Measurements from ENCODE around the gene FHL2.
A peak's percentile ranks its signal among the peaks of the same experiment; 100 is the strongest.

FHL2 gene

DNA sequence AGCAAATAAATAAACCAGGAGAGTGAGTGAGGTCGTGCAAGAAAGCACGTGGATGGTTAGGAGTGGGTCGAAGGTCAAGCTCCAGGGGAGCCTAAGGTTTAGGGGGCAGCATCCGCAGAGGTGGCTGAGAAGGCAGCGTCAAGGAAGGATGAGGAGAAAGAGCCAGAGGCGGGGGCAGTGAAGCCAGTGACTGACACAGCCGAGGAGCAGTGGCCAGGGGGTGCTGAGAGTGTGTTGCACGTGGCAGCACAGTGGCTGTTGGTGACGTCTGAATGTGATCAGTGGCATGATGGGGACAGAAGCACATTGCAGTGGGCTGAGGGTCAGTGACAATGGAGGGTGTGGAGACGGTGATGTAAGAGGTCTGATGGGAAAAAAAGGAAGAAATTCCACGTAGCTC is 13.7 kb upstream of the FHL2 start:
- no peak for TF ChIP-seq Cebpa-rat (IDR thresholded peaks at IDR 0.05)
- Histone ChIP-seq H3K27me3 (no peaks in the 10 kb centered on the region), H3K9me3 (replicated peaks in 1 of 11) (no peaks in the 10 kb centered on the region), H3K9ac (no peak overlapping the region), H3K36me3 (no peaks in the 10 kb centered on the region), H3K27ac (no peak overlapping the region), H4K20me1 (no peaks in the 10 kb centered on the region), H3K4me3 (no peak overlapping the region), H3K4me1 (peaks cover 0 to 4% (median 0%) of the 10 kb centered on the region in 10 experiments; a peak in 1 of 20 replicates), H3K4me2 (peak overlapping the region in 1 of 11 experiments; percentile 46; a peak in 3 of 22 replicates)

DNA sequence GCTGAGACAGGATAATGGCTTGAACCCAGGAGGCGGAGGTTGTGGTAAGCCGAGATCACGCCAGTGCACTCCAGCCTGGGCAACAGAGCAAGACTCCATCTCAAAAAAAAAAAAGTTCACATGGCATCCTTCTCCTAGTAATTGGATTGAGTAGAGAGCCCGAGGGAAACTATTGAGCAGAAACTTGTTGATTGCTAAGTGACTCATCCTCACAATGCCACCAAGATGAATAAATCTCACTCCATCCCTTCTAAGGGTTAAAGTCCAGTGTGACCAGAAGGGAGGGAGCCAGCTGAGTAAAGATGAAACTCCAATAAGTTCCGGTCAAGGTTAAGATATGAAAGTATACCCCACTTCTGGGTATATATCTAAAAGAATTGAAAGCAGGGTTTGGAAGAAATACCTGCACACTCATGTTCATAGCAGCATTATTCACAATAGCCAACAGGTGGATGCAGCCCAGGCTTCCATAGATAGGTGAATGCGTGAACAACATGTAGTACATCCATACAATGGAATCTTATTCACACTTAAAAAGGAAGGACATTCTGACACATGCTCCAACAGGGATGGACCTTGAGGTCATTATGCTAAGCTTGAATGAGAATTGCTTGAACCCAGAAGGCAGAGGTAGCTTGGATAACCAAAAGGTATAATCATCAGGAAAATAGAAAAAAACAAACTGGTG is 13.0 kb upstream of the FHL2 start:
- no peak overlapping the region for H3K4me2 ChIP-seq
- no peaks in the 10 kb centered on the region for H3K36me3 ChIP-seq
- H3K27me3 ChIP-seq = no peaks in the 10 kb centered on the region
- no peak for TF ChIP-seq Cebpa-rat (IDR thresholded peaks at IDR 0.05)
- H3K9me3 ChIP-seq (replicated peaks in 1 of 11) = no peaks in the 10 kb centered on the region
- peaks cover 0 to 4% (median 0%) of the 10 kb centered on the region in 10 experiments; a peak in 1 of 20 replicates for H3K4me1 ChIP-seq
- H3K4me3 ChIP-seq = no peak overlapping the region
- H4K20me1 ChIP-seq = no peaks in the 10 kb centered on the region
- no peak overlapping the region for H3K9ac ChIP-seq
- no peak overlapping the region for H3K27ac ChIP-seq

DNA sequence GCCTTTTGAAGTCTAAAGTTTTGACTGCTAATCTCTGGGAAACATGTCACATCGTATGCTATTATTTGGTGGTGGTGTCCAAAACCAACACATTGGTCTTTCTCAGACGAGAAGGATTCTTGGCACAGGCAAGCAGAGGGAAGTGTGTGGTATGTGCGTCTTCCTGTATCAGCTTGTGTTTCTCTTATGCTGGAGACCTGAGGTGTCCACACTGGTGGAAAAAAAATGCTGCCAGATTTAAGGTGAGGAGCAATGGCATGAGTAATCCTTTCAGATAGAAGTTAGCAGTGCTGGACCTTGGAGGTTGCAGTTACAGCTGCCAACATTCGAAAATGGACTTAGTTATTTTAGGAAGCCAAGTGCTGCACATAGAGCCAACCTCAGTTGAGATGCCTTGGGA is 11.7 kb upstream of the FHL2 start:
- no peak for TF ChIP-seq Cebpa-rat (IDR thresholded peaks at IDR 0.05)
- peaks cover 0 to 4% (median 0%) of the 10 kb centered on the region in 10 experiments; a peak in 1 of 20 replicates for H3K4me1 ChIP-seq
- no peaks in the 10 kb centered on the region for H3K9me3 ChIP-seq (replicated peaks in 1 of 11)
- no peak overlapping the region for H3K4me3 ChIP-seq
- H3K9ac ChIP-seq = no peak overlapping the region
- H3K36me3 ChIP-seq = no peaks in the 10 kb centered on the region
- no peak overlapping the region for H3K27ac ChIP-seq
- H3K4me2 ChIP-seq = no peak overlapping the region
- no peaks in the 10 kb centered on the region for H3K27me3 ChIP-seq
- no peaks in the 10 kb centered on the region for H4K20me1 ChIP-seq

DNA sequence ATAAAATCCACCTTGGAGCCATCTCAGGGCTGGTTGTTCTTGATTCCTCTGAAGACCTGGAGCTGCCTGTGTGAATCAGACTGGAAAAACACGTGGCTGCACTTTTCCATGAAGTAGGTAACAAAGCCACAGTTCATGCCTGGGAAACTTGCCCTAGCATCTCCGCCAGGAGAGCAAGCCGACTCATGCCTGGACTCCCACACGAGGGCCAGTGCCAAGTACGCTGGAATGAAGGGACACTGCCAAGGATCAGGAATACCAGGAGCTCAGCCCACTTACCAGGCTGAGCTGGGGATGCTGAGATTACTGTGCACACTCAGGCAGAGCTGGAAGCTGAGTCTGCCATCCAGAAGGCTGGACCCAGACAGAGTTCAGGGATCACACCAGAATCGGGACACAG is 10.9 kb upstream of the FHL2 start:
- no peaks in the 10 kb centered on the region for H3K9me3 ChIP-seq (replicated peaks in 1 of 11)
- H3K4me2 ChIP-seq = no peak overlapping the region
- no peaks in the 10 kb centered on the region for H3K27me3 ChIP-seq
- H3K36me3 ChIP-seq = no peaks in the 10 kb centered on the region
- peaks cover 0 to 4% (median 0%) of the 10 kb centered on the region in 10 experiments; a peak in 1 of 20 replicates for H3K4me1 ChIP-seq
- no peak overlapping the region for H3K27ac ChIP-seq
- H4K20me1 ChIP-seq = no peaks in the 10 kb centered on the region
- no peak overlapping the region for H3K4me3 ChIP-seq
- no peak overlapping the region for H3K9ac ChIP-seq
- no peak for TF ChIP-seq Cebpa-rat (IDR thresholded peaks at IDR 0.05)

DNA sequence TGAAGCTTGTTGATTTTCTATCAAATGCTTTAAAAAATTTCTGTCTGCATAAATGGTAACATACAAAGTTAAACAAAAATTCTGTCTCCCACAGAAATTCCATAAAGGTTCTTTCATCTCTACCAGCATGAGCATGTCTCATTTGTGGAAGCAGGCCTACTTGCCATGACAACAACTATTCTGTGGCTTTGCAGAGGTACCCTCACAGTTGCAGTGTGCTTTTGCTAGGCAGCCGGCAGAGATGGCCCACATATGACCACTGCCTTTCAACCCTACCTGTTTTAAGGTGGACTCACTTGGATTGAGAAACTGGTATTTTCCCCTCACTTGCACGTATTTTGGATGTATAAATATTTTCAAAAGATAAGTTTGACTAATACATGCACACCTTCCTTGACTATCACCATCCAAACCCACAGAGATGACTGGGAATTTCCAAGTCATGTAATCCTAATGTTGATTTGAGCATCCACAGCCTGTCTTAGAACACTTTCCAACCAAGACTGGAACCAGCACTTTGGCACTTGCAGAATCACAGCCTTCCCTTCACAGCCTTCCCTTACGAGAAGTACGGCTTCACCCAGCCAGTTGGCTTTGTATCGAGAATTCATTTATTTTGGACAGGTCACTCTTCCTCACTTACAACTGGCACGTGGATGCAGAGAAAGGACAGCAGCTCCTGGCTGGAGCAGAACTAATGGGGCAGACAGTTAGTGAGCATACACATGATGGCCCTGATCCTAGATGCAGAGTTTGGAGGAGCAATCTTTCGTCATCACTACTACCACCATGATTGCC is 9.3 kb upstream of the FHL2 start:
- Histone ChIP-seq H3K4me3 (no peak overlapping the region), H3K27me3 (no peaks in the 10 kb centered on the region), H3K27ac (no peak overlapping the region), H3K9ac (no peak overlapping the region), H3K36me3 (no peaks in the 10 kb centered on the region), H4K20me1 (no peaks in the 10 kb centered on the region), H3K9me3 (replicated peaks in 1 of 11) (no peaks in the 10 kb centered on the region), H3K4me1 (peaks cover 0 to 4% (median 0%) of the 10 kb centered on the region in 10 experiments; a peak in 1 of 20 replicates), H3K4me2 (no peak overlapping the region)
- TF ChIP-seq Cebpa-rat (IDR thresholded peaks at IDR 0.05) = no peak

DNA sequence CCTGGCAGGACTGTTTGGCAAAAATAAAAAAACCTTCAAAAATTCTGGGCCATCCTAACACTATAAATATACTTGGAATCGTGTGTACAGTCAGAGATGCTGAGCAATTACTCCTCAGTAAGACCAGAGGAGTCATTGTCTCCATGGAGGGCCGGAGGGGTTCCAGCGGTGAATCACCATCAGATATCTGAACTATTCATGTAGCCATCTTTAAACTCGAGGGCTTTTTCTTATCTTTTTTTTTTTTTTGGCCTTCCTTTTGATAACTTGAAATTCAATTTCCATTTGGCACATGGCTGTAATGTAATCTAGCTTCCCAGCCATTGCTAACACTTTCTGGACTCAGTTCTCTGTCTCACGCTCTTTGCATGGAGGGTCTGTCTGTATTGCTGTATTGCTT is 7.4 kb upstream of the FHL2 start:
- H3K4me3 ChIP-seq = no peak overlapping the region
- H3K9me3 ChIP-seq (replicated peaks in 1 of 11) = no peaks in the 10 kb centered on the region
- H3K4me2 ChIP-seq = no peak overlapping the region
- TF ChIP-seq Cebpa-rat (IDR thresholded peaks at IDR 0.05) = no peak
- H4K20me1 ChIP-seq = no peaks in the 10 kb centered on the region
- no peaks in the 10 kb centered on the region for H3K27me3 ChIP-seq
- no peaks in the 10 kb centered on the region for H3K36me3 ChIP-seq
- no peaks in the 10 kb centered on the region for H3K4me1 ChIP-seq
- H3K9ac ChIP-seq = no peak overlapping the region
- H3K27ac ChIP-seq = no peak overlapping the region

DNA sequence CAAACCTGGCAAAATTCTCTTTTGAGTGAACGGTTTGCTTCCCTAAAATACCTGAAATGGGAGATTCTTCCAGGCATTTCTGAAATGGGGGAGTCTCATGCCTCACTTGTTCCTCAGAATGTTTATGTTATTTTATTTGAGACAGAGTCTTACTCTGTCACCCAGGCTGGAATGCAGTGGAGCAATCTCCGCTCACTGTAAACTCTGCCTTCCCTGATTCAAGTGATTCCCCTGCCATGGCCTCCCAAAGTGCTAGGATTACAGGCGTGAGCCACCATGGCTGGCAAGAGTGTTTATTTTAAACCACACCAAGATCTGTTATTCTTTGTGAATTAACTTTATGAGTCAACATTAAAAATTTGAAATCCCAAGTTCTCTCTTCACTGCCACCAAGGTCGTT is 6.4 kb upstream of the FHL2 start:
- no peaks in the 10 kb centered on the region for H3K27me3 ChIP-seq
- H3K4me2 ChIP-seq = no peak overlapping the region
- no peak overlapping the region for H3K4me3 ChIP-seq
- no peaks in the 10 kb centered on the region for H3K4me1 ChIP-seq
- no peaks in the 10 kb centered on the region for H4K20me1 ChIP-seq
- H3K27ac ChIP-seq = no peak overlapping the region
- no peak for TF ChIP-seq Cebpa-rat (IDR thresholded peaks at IDR 0.05)
- H3K9me3 ChIP-seq (replicated peaks in 1 of 11) = no peaks in the 10 kb centered on the region
- H3K36me3 ChIP-seq = no peaks in the 10 kb centered on the region
- H3K9ac ChIP-seq = no peak overlapping the region

DNA sequence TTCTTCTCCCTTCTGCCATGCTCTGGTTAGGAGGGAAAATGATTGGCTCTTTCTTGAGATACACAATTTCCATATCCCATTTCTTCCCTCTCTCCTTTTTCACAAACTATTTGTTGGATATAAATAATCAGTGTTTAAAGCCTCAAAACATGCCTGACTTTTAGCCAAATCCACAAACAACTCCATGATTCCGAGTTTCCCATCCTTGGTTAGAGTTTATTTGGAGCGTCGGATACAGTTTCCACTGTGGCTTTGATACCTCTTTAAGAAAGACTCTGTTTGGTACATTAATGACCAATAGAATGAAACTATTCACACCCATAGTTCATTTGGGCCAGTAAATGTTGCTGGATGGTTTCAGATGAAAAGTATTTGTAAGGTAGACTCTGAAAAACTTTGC is 5.9 kb upstream of the FHL2 start:
- H3K27me3 ChIP-seq = no peaks in the 10 kb centered on the region
- H3K4me1 ChIP-seq = no peaks in the 10 kb centered on the region
- no peaks in the 10 kb centered on the region for H3K36me3 ChIP-seq
- no peak overlapping the region for H3K4me2 ChIP-seq
- H3K27ac ChIP-seq = no peak overlapping the region
- H4K20me1 ChIP-seq = no peaks in the 10 kb centered on the region
- no peak for TF ChIP-seq Cebpa-rat (IDR thresholded peaks at IDR 0.05)
- no peak overlapping the region for H3K4me3 ChIP-seq
- 0 out of 22 replicates have a peak, but pooled peaks cover 0 to under 1% (median 0%) of the 10 kb centered on the region in 11 experiments for H3K9me3 ChIP-seq (replicated peaks in 1 of 11)
- no peak overlapping the region for H3K9ac ChIP-seq

DNA sequence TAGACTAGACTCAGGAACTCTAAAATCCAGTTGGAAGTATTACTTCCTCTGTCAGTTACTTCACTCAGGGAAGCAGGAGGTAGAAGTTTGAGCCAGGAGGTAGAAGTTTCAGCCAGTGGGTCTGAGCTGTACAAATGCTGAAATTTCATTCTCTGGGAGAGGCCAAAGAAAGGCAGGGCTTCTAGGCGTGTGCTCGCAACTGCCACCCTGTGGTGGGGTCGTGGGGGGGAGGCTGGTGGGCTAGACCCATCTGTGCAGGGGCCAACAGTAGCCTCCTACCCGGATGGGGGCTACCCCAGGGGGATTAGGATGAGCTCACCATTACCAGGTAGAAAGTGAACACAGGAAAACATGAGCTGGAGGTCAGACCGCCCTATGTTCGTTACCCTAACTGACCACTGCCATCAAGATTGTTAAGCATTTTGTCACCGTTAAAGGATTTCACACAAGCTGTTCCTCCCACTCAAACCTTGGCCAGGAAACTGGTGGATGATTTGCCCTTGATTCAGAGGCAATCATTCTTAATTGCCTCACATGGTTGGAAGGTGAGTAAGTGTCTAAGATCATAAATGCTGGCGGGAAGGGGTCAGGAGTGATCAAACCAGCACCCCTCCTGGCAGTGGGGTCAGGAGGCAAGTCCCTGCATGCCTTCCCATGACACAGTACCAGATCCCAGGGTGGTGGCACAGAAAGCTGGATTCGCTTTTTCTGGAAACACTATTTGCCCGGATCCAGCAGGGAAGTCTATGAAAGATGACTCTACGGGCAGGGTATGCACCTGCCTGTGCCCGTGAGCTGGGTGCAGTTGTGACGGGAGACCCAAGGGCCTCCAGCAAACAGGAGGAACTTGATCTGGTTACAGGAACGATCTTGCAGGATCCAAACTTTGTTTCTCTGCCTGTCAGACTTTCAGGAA is 5.2 kb upstream of the FHL2 start:
- H3K9ac ChIP-seq = no peak overlapping the region
- H3K4me2 ChIP-seq = no peak overlapping the region
- no peak overlapping the region for H3K4me3 ChIP-seq

More for the DNA sequence above, 5.2 kb upstream of the FHL2 start:
- Histone ChIP-seq H3K4me1 (no peaks in the 10 kb centered on the region), H3K36me3 (no peaks in the 10 kb centered on the region), H4K20me1 (no peaks in the 10 kb centered on the region), H3K27ac (no peak overlapping the region), H3K27me3 (peaks cover 0 to 5% (median 0%) of the 10 kb centered on the region in 11 experiments; a peak in 4 of 22 replicates), H3K9me3 (replicated peaks in 1 of 11) (peaks cover 0 to 7% (median 4%) of the 10 kb centered on the region in 11 experiments; a peak in 13 of 22 replicates)
- no peak for TF ChIP-seq Cebpa-rat (IDR thresholded peaks at IDR 0.05)
